NCI-H1436 (cell line): ENCODE results near the gene GBX1.

Source experiments
- DNase-seq: peaks from one replicate; lab custom pipeline; 2025; lab: John Stamatoyannopoulos, UW

GBX1 gene

DNA sequence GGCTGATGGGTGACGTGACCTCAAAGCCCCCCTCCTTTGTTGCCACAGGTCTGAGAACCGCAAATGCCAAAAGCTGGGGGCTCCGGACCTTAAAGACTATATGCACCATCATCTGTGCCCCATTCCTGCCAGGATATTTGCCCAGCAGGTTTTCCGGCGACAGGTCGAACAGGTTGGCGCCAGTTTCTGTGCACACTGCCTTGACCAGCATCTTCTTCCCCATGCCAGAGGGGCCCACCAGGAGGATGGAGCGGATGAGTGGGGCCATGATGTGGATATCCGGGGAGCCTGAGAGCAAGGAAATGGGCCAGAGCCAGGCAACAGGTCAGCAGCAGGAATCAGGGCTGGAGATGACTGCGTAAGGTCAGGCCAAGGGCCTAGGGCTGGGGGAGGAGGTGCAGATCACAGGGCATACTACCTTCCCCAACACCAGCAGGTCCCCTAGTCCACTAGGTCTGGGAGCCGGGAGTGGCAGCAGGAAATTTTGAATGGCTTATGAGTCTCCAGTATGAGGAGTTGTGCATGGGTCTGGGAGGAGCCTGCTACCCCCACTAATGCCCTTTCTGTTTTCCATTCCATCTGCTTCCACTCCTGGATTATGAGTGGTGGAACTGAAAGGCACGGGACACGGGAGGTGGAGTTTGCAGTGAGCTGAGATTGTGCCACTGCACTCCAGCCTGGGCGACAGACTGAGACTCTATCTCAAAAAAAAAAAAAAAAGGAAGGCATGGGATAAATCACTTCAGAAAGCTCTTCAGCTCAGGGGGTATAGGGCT is 25.9 kb upstream of the GBX1 start:
- DNase-seq = no peak

DNA sequence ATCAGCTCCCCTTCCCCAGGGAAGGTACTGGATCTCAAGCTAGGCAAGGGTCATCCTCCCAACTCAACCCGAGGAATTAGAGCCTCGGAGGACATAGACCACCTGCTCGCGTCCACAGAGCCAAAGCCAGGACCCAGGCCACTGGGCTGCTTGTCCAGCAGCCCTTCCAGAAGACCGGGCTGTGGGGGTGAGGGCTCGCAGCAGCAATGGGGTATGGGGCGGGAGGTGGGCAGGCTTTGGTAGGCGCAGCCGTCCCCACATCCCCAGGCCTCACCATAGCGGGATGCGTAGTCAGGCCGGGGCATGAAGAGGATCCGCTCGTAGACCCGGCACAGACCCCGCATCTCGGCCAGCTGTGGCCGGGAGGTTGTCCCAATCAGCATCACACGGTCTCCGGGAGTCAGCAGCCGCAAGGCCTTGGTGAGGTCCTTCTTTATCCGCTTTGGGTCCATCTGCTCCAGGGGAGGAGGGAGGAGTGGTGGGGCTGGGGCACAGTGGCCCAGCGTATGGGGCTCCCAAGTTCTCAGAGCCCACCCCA is 24.6 kb upstream of the GBX1 start:
- no peak for DNase-seq

DNA sequence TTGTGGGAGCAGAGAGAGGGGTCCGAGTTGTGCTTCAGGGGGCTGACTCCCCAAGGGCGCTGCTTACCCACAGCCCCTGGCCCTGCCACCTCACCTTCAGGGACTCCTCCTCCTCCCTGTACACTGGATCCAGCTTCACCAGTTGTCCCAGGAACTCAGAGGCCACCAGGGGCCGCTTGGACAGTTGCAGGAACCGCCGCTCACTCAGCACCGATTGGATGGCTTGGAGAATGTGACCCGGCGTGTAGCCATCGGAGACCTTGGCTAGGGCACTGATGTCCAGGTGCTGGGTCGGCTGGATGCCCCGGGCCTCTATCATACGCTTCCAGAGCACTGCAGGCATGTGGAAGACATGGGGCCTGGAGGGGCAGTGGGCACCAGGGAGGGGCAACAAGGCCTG is 24.1 kb upstream of the GBX1 start:
- DNase-seq = no peak

- no peak for DNase-seq
These were observed 21.5 kb upstream of the GBX1 start for GRCh38 chr7:151189038-151189437.

GRCh38 chr7:151188252-151188542 is 20.7 kb upstream of the GBX1 start:
- DNase-seq = no peak

GRCh38 chr7:151187409-151188251 is 20.1 kb upstream of the GBX1 start:
- no peak for DNase-seq

DNA sequence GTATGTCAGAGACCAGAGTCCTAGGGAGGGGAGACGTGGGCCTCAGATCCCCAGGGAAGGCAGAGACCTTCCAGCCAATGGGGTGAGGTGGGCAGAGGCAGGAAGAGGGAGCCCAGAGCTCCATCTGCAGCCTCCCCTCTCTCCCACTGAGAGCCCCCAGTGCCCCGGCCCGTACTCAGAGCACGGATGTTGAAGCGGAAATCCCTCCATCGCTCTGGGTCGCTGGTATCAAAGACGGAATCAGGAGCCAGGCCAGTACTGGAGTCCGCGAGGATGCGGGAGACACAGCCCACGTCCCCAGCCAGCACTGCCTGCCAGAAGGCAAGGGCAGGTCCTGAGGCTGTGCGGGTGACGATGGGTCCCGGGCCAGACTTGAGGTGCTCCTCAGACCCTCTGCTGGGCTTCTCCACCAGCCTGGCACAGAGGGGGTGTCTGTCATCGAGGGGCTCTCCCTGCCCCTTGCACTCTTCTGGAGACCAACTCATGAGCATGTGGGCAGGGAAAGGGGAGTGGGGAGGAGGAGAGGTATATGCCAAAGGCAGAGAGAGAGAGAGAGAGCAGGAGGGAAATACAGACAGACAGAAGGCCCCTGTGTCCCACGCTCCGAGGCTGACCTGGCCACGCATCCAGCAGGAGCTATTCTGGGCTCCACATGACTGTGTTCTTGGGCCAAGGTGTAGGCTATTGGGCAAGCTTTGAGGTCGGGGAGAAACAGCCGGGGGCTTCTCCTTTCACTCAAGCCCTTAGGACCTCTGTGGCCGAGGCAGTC is 19.3 kb upstream of the GBX1 start, which contains the start of gene ASB10:
Gene ASB10, minus strand, starts transcription at position 611 of the 769 bp plus-strand sequence. Its CDS starts 120 bp downstream, at position 491.
- DNase-seq = no peak

DNA sequence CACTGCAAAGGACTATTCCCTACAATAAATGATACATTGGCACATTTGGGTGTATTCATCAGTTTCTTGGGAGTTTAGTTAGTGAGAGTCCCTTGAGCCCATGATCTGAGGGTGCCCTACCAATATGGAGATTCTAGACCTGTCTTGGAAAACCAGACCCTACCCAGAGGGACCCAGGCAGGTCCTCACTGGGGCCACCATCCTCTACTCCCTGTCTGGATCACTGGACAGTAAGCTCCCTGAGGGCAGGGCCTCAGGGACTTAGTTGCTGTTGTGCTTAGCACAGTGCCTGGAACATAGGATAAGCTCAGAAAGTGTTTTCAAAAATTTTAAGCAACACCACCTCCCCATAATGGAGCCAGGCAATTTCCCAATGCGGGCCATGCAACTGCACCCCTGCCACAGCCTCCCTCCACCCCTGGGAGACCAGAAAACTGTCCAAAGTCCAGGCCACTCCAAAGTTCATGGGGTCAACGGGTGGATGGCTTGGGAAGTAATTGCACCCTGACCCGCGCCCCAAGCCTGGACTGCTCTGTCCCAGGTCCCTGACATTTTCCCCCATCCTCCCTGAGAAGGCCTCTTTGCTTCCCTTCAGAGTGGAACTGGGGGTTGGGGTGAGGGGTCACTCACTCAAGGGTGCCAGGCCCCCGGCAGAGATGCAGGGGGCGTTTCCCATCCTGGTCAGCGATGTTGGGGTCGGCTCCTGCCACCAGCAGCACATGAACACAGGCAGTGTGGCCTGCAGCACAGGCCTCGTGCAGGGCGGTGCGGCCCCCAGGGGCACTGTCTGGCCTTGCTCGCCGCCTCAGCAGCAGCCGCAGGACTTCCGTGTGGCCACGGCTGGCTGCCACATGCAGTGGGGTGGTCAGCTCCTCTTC is 18.5 kb upstream of the GBX1 start:
- DNase-seq = no peak

DNA sequence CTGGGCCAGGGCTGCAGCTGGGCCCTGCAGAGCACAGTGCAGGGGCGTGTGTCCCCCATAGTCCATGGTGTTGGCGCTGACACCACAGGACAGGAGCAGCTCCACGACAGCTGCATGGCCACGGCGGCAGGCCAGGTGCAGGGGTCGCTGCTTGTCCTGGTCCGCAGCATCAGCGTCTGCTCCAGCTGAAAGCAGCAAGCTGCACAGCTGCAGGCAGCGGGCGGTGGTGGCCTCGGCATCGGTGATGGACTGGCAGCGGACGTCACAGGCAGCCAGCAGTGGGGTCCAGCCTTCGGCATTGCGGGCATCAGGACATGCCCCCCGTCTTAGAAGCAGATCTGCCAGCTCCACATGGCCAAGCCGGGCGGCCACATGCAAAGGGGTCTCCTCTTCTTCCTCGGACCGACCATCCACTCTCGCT is 13.5 kb upstream of the GBX1 start:
- no peak for DNase-seq

- DNase-seq = no peak
These were observed 12.5 kb upstream of the GBX1 start for GRCh38 chr7:151179946-151180345.

GRCh38 chr7:151179287-151179860 is 11.9 kb upstream of the GBX1 start:
- no peak for DNase-seq

DNA sequence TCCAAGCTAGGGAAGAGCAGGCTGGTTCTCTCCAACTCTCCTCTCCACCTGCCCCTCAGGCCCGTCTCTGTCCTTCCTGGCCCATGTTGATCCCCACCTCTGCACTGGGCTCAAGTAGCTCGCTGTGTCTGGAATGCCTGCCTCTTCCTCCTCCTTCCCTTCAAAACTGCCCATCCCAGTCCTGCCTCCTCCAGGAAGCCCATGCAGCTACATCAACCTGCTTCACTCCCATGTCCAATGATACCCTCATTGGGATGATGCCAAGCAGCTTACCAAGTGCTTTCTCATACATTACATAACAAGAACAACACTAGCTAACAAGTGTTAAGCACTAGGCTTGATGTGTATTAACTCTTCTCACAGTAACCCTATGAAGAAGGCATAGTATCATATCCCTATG is 11.3 kb upstream of the GBX1 start:
- no peak for DNase-seq

- no peak for DNase-seq
These were observed 10.7 kb upstream of the GBX1 start for GRCh38 chr7:151178236-151178635.

DNA sequence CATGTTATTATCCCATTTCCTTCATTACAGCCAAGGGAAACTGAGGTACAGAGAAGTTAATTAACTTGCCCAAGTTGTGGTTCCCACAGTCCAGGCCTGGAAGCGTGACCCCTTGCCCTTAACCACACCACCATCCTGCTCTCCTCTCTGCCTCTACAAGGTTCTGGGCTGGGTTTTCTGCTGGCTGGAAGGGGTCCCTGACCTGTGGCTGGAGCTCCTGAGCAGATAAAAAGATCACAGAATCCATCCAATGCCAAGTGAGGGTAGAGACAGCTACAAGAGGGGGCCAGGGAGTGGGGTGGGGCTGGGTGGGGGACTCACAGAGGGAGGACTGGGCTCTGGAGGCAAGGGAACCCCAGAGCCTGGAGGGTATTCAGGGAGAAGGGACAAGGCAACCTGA is 9.8 kb upstream of the GBX1 start:
- DNase-seq = no peak

- DNase-seq = no peak
These were observed 8.9 kb upstream of the GBX1 start for GRCh38 chr7:151176401-151176800.

DNA sequence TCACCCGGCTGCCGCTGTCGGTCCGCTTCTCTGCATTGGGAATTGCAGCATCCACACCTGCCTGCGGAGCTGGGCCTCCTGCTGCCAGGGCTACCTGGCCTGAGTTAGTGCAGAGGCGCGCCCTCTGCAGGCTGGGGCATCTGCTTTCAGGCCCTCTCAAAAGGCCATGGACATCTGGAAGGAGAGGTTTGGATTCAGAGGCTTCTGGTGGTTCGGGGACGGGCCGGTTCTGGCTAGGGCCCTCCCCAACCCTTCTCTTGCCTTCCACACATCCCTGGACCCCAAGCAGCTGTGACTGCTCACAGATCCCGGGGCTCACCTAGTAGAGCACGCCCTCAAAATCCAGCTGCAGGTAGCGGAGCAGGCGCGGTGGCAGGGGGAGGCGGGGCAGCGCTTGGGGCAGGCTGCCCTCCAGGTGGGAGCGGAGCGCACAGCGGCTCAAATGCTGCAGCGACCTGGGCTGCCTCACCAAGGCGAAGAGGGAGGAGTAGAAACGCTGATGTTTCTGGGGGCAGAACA is 8.4 kb upstream of the GBX1 start:
- no peak for DNase-seq

GRCh38 chr7:151175047-151175792 is 7.7 kb upstream of the GBX1 start:
- DNase-seq = no peak

DNA sequence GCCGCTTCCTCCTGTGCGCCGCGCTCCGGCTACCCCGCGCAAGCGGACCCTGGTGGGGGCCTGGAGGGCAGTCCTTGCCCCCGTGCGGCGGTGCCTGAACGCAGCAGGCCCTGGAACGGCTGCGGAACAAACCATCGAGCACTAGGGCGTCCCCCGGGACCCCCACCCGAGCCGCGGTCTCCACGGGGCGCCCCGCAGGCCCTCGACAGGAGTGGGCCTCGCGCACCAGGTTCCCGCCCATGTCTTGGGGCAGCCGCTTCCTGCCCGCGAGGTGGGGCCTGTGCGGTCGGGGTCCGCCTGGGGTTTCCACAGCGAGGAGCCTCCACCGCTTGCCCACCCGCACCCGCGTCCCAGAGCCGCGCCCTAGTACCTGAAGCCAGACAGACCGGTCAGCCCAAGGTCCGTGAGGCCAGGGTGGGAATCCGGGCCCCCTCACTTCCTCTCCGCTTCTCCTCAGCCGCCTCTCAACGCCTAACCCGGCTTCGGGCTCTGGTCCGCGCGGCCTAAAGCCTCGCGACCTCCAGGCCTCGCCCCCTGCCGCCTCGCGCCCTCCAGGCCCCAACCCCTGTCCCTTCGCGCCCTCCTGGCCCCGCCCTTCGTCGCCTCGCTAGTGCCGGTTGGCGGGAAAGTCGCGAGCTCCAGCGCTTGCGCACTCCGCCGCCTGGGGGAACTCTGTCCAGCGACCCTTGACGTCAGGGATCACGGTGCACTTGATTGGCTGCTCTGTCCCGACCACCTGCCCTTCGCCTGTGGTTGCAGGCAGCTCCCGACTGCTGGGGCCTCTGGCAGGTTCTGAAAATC is 7.0 kb upstream of the GBX1 start:
- no peak for DNase-seq
